SK-N-SH treated with all-trans-retinoic acid at 6 μM for 48 hours (cell line): ENCODE data around the gene MEIS1.

Experiments used
- CSDC2 ChIP-seq: fragments of 250-450 bp; sonication (Bioruptor Pico); IDR thresholded peaks from 2 replicates; pipeline ENCODE4 v1.5.0; 2020; ENCODE audit warnings: mild to moderate bottlenecking, moderate library complexity
- CSRNP3 ChIP-seq: fragments of 250-450 bp; sonication (Bioruptor Pico); IDR thresholded peaks from 2 replicates; pipeline ENCODE4 v1.5.1; 2021; ENCODE audit warnings: mild to moderate bottlenecking, moderate library complexity
- ESRRG ChIP-seq: fragments of 250-450 bp; sonication (Bioruptor Pico); IDR thresholded peaks from 2 replicates; pipeline ENCODE4 v1.6.1; 2021; ENCODE audit warnings: mild to moderate bottlenecking
- PATZ1 ChIP-seq: fragments of 250-450 bp; sonication (Bioruptor Pico); IDR thresholded peaks from 2 replicates; pipeline ENCODE4 v1.8.0; 2020; ENCODE audit warnings: mild to moderate bottlenecking, moderate library complexity, borderline replicate concordance
- POU6F1 ChIP-seq: fragments of 250-450 bp; sonication (Bioruptor Pico); IDR thresholded peaks from 2 replicates; pipeline ENCODE4 v1.8.0; 2021; ENCODE audit warnings: low read depth, mild to moderate bottlenecking, moderate library complexity, borderline replicate concordance
- RARB ChIP-seq: fragments of 250-450 bp; sonication (Bioruptor Pico); IDR thresholded peaks from 2 replicates; pipeline ENCODE4 v1.8.0; 2021; ENCODE audit warnings: mild to moderate bottlenecking, moderate library complexity
- TCF4 ChIP-seq: fragments of 250-450 bp; sonication (Bioruptor Pico); IDR thresholded peaks from 2 replicates; pipeline ENCODE4 v1.8.0; 2021; ENCODE audit warnings: mild to moderate bottlenecking, moderate library complexity, borderline replicate concordance
- ZFP3 ChIP-seq: fragments of 250-450 bp; sonication (Bioruptor Pico); IDR thresholded peaks from 2 replicates; pipeline ENCODE4 v1.5.0; 2020; ENCODE audit warnings: mild to moderate bottlenecking, moderate library complexity
- ZNF8 ChIP-seq: fragments of 450-650 bp; formaldehyde crosslinking; IDR thresholded peaks from 2 replicates; pipeline ENCODE4 v1.5.0; 2020; ENCODE audit warnings: mild to moderate bottlenecking, moderate library complexity
- TF ChIP-seq, protein P1 (sequence below): fragments of 250-450 bp; sonication (Bioruptor Pico); IDR thresholded peaks from 2 replicates; pipeline ENCODE4 v1.5.1; 2020; ENCODE audit warnings: low read depth, mild to moderate bottlenecking, moderate library complexity

GRCh38 chr2:66555501-66556324, 120.8 kb downstream of the MEIS1 start:
- TF ChIP-seq RARB: no peak
- TF ChIP-seq PATZ1 (CRISPR knock-in tag): no peak
- no peak for TF ChIP-seq TCF4 (CRISPR knock-in tag)
- TF ChIP-seq ZFP3 (CRISPR knock-in tag): no peak
- TF ChIP-seq, protein P1, sequence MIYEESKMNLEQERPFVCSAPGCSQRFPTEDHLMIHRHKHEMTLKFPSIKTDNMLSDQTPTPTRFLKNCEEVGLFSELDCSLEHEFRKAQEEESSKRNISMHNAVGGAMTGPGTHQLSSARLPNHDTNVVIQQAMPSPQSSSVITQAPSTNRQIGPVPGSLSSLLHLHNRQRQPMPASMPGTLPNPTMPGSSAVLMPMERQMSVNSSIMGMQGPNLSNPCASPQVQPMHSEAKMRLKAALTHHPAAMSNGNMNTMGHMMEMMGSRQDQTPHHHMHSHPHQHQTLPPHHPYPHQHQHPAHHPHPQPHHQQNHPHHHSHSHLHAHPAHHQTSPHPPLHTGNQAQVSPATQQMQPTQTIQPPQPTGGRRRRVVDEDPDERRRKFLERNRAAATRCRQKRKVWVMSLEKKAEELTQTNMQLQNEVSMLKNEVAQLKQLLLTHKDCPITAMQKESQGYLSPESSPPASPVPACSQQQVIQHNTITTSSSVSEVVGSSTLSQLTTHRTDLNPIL (CRISPR knock-in tag): no peak
- TF ChIP-seq ESRRG (CRISPR knock-in tag): no peak
- TF ChIP-seq ZNF8 (CRISPR knock-in tag): no peak
- TF ChIP-seq POU6F1: no peak
- no peak for TF ChIP-seq CSDC2
- TF ChIP-seq CSRNP3 (CRISPR knock-in tag): no peak
